ACC112 (cell line): ENCODE results near the gene APOA5.
"Not testable (repeated sequence)": the region's sequence is repeated elsewhere in the genome, so short reads cannot be mapped to it uniquely, and the experiment has no call there.

Experiments
- H2AFZ ChIP-seq: fragments of 200-600 bp; sonication (generic); one replicate; pipeline ENCODE4 v1.6.0; 2017; ENCODE audit warnings: antibody characterized with exemption, low read length; ENCODE audit not compliant: unreplicated experiment
- H3K27ac ChIP-seq: fragments of 200-600 bp; sonication (generic); 2 replicates; pipeline ENCODE4 v1.5.1; 2014; ENCODE audit warnings: low read depth, mild to moderate bottlenecking, antibody characterized with exemption, low read length, moderate library complexity
- H3K27me3 ChIP-seq: fragments of 200-600 bp; sonication (generic); 2 replicates; pipeline ENCODE4 v1.6.1; 2014; ENCODE audit warnings: mild to moderate bottlenecking, antibody characterized with exemption, low read length, moderate library complexity, mixed read lengths; ENCODE audit not compliant: insufficient read depth
- H3K36me3 ChIP-seq: fragments of 200-600 bp; sonication (generic); 2 replicates; pipeline ENCODE4 v1.6.1; 2016; ENCODE audit warnings: mild to moderate bottlenecking, antibody characterized with exemption, low read length, moderate library complexity, mixed read lengths; ENCODE audit not compliant: insufficient read depth
- H3K4me1 ChIP-seq: fragments of 200-600 bp; sonication (generic); one replicate; pipeline ENCODE4 v1.6.1; 2016; ENCODE audit warnings: low read length, mixed read lengths; ENCODE audit not compliant: insufficient read depth, unreplicated experiment, control insufficient read depth
- H3K4me3 ChIP-seq: fragments of 200-600 bp; sonication (generic); 2 replicates; pipeline ENCODE4 v1.5.1; 2014; ENCODE audit warnings: mild to moderate bottlenecking, low read depth, low read length
- H3K79me2 ChIP-seq: fragments of 200-600 bp; sonication (generic); one replicate; pipeline ENCODE4 v1.6.0; 2016; ENCODE audit warnings: low read length; ENCODE audit not compliant: control insufficient read depth, unreplicated experiment, insufficient read depth

APOA5 gene

GRCh38 chr11:116811194-116811593 is 19.5 kb upstream of the APOA5 start:
- H3K79me2 ChIP-seq = no peaks in the 10 kb centered on the region
- no peak overlapping the region for H3K4me3 ChIP-seq
- peaks cover 38% of the 10 kb centered on the region for H3K4me1 ChIP-seq
- H3K27me3 ChIP-seq = no peaks in the 10 kb centered on the region
- peak overlapping the region; percentile 99; the same call in 1 of the 2 replicates for H3K27ac ChIP-seq
- no peak overlapping the region for H2AFZ ChIP-seq
- no peaks in the 10 kb centered on the region for H3K36me3 ChIP-seq

GRCh38 chr11:116808262-116809175 is 16.8 kb upstream of the APOA5 start:
- Histone ChIP-seq H3K27me3 (no peaks in the 10 kb centered on the region), H3K27ac (peak overlapping the region; percentile 99), H3K4me3 (no peak overlapping the region; the same call in 1 of the 2 replicates), H2AFZ (no peak overlapping the region), H3K36me3 (no peaks in the 10 kb centered on the region), H3K4me1 (peaks cover 32% of the 10 kb centered on the region), H3K79me2 (no peaks in the 10 kb centered on the region)

DNA sequence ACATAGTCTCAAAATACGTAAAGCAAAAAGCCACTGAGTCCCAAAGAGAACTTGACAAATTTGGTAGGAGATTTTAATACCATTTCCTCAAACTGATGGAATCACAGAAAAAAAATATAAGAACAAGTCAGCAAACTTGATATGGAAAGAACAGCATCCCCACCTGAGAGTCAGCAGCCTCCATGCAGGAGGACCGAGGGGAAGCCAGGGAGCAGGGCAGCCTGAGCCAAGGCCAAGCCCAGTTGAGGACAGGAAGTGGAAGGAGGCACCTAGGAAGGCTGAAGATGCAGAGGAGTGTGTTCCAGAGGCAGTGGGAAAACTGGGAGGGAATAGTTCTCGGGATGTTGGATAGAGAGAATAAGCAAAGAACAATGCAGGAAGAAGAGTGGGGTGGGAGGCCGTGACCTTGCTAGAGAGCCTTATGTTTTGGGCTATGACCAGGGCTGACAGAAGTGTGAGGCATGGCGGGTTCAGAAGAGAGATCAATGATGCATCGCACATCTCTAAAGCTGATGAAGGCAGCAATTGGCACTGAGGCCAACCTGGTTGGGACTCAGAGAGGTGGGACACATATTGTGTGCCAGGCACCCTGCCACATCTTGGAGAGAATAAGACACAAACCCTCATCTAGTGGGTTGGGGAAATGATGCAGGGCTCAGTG is 16.1 kb upstream of the APOA5 start:
- no peaks in the 10 kb centered on the region for H3K27me3 ChIP-seq
- peak overlapping the region; percentile 99 for H3K27ac ChIP-seq
- H3K79me2 ChIP-seq = no peaks in the 10 kb centered on the region
- no peak overlapping the region for H3K4me3 ChIP-seq
- H3K4me1 ChIP-seq = peaks cover 31% of the 10 kb centered on the region
- H2AFZ ChIP-seq = no peak overlapping the region
- H3K36me3 ChIP-seq = no peaks in the 10 kb centered on the region

DNA sequence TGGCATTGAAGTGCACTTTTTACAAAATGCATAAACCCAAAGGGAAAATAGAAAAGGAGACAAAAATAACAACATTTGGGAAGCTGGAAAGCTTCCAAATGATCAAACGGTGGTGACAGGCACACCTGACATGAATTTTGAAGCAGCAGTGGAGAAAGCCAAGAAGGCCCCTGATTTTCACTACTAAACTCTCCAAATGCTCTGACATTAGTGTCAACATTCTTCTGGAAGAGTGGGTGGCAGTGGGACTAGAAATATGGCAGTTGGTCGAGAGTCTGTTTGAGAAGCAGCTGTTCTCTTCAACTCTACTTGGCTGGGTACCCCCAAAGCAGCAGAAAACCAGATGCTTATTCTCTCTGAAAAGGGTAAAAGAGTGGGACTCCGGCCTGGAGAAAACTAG is 12.3 kb upstream of the APOA5 start:
- Histone ChIP-seq H3K4me3 (no peak overlapping the region), H3K36me3 (no peaks in the 10 kb centered on the region), H2AFZ (no peak overlapping the region), H3K27ac (no peak overlapping the region), H3K4me1 (peaks cover 15% of the 10 kb centered on the region), H3K79me2 (no peaks in the 10 kb centered on the region), H3K27me3 (no peaks in the 10 kb centered on the region)

DNA sequence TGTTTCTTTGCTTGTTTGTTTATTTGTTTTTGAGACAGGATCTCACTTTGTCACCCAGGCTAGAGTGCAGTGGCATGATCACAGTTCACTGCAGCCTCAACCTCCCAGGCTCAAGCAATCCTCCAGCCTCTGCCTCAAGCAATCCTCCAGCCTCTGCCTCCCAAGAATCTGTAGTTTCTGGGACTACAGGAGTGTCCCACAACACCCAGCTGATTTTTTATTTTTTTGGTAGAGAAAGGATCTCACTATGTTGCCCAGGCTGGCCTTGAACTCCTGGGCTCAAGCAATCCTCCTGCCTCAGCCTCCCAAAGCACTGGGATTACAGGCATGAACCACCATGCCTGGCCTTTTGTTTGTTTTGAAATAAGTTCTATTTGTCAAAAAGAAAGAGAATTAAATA is 10.0 kb upstream of the APOA5 start:
- not testable (repeated sequence) for H3K79me2 ChIP-seq, H3K27me3 ChIP-seq, H3K4me3 ChIP-seq, H3K4me1 ChIP-seq, H3K27ac ChIP-seq, H3K36me3 ChIP-seq, H2AFZ ChIP-seq

- Histone ChIP-seq H2AFZ (peak overlapping the region; percentile 12), H3K79me2 (no peaks in the 10 kb centered on the region), H3K4me3 (no peak overlapping the region), H3K27ac (no peak overlapping the region), H3K36me3 (no peaks in the 10 kb centered on the region), H3K4me1 (no peaks in the 10 kb centered on the region), H3K27me3 (no peaks in the 10 kb centered on the region)
Measured at GRCh38 chr11:116800610-116801009, 8.9 kb upstream of the APOA5 start.

DNA sequence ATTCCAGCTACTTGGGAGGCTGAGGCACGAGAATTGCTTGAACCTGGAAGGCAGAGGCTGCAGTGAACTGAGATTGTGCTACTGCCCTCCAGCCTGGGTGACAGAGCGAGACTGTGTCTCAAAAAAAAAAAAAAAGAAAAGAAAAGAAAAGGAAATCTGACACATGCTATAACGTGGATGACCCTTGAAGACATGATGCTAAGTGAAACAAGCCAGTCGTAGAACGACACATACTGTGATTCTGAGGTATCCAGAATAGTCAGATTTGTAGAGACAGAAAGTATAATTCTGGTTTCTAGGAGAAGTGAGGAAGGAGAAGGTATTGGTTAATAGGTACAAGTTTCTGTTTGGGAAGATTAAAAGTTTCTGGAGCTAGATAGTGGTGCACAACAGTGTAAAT is 6.7 kb upstream of the APOA5 start:
- H2AFZ ChIP-seq = no peak overlapping the region
- no peak overlapping the region for H3K27ac ChIP-seq
- no peaks in the 10 kb centered on the region for H3K27me3 ChIP-seq
- no peak overlapping the region for H3K4me3 ChIP-seq
- no peaks in the 10 kb centered on the region for H3K79me2 ChIP-seq
- H3K36me3 ChIP-seq = no peaks in the 10 kb centered on the region
- H3K4me1 ChIP-seq = peaks cover 3% of the 10 kb centered on the region

GRCh38 chr11:116797816-116798215 is 6.1 kb upstream of the APOA5 start:
- H3K79me2 ChIP-seq = no peaks in the 10 kb centered on the region
- H2AFZ ChIP-seq = no peak overlapping the region
- H3K4me3 ChIP-seq = no peak overlapping the region
- no peak overlapping the region for H3K27ac ChIP-seq
- no peaks in the 10 kb centered on the region for H3K36me3 ChIP-seq
- H3K27me3 ChIP-seq = no peaks in the 10 kb centered on the region
- peaks cover 9% of the 10 kb centered on the region for H3K4me1 ChIP-seq

GRCh38 chr11:116796548-116796947 is 4.9 kb upstream of the APOA5 start:
- H3K4me3 ChIP-seq = no peak overlapping the region
- H2AFZ ChIP-seq = no peak overlapping the region

DNA sequence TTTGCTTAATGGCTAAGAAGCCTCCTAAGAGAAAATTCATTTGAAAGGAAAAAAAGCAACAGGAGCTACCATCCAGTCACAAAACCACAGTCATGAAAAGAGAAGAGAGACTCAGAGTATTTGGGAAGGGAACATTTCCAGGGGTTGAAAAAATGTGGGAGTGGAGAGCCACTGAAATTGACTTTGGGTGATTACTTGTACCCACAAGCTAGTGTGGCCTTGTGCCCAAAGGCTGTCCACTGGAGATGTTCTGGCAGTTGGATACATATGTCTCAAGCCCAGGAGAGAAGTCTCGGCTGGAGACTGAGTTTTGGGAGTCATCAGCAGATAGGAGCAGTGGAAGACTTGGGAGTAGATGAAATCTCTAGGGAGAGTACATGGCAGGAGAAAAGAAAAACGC is 3.2 kb upstream of the APOA5 start:
- H2AFZ ChIP-seq = no peak overlapping the region
- peaks cover 20% of the 10 kb centered on the region for H3K4me1 ChIP-seq
- H3K4me3 ChIP-seq = no peak overlapping the region
- H3K79me2 ChIP-seq = no peaks in the 10 kb centered on the region
- H3K27me3 ChIP-seq = no peaks in the 10 kb centered on the region
- H3K36me3 ChIP-seq = no peaks in the 10 kb centered on the region
- H3K27ac ChIP-seq = no peak overlapping the region

More at GRCh38 chr11:116796548-116796947, 4.9 kb upstream of the APOA5 start:
- no peaks in the 10 kb centered on the region for H3K79me2 ChIP-seq
- H3K36me3 ChIP-seq = no peaks in the 10 kb centered on the region
- peaks cover 17% of the 10 kb centered on the region for H3K4me1 ChIP-seq
- no peaks in the 10 kb centered on the region for H3K27me3 ChIP-seq
- no peak overlapping the region for H3K27ac ChIP-seq

GRCh38 chr11:116793772-116794097 is 2.1 kb upstream of the APOA5 start:
- peak overlapping the region; percentile 23; the same call in 1 of the 2 replicates for H3K27ac ChIP-seq
- no peak overlapping the region for H2AFZ ChIP-seq
- H3K4me1 ChIP-seq = peaks cover 20% of the 10 kb centered on the region
- no peaks in the 10 kb centered on the region for H3K27me3 ChIP-seq
- no peaks in the 10 kb centered on the region for H3K36me3 ChIP-seq
- H3K4me3 ChIP-seq = no peak overlapping the region
- H3K79me2 ChIP-seq = no peaks in the 10 kb centered on the region
